Jurkat, Clone E6-1 (cell line): ENCODE data around the gene IDUA.

Experiments
- DNase-seq: peaks from one replicate; pipeline ENCODE4 v3.0.0-alpha.2; 2011; ENCODE audit warnings: low read depth, low spot score
- H3K4me3 ChIP-seq: 2 replicates; pipeline ENCODE4 v1.5.1; 2011; ENCODE audit warnings: mild to moderate bottlenecking, low read length, control low read depth, moderate library complexity

Gene IDUA

DNA sequence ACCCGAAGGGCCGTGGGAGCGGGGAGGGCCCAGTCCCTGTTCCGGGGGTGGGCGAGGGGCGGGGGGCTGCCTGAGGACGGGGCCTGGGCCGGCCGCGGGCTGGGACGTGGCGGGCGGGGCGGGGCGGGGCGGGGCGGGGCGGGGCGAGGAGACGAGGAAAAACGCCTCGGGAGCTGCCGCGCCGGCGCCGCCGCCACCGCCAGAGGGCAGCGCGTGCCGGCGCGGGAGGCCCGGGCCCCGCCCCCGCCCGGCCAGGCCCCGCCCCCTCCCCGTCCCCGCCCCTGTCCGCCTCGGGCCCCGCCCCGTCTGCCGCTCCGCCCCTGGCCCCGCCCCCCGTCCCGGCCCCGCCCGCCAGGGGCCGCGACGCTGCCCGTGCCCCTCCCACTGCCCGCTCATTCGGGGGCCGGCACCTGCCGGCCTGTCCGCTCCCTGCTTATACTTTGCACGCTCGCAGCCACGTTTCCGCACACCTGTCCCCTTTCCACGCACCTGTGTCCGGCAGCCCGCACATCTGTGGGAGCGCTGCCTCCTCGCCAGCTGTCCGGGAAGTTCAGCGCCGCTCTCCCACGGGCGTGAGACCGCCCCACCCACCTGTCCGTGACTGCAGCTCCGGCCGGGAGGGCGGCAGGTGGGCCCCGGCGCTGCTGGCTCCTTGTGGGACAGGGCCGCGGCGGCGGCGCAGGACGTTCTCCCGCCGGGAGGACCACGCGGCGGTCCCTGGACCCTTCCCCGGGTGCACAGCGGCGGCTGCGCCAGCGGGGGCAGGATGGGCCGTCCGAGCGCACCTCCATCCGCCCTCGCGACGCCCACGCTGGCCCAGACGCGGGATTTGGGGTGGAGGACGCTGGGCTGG, 22.9 kb downstream of the IDUA start:
- DNase-seq, result peak; percentile 18
- peak overlapping the region; percentile 54 for H3K4me3 ChIP-seq

- peak overlapping the region; percentile 54 for H3K4me3 ChIP-seq
- DNase-seq, result peak; percentile 71
Observed at GRCh38 chr4:1010395-1011021, 23.7 kb downstream of the IDUA start.

GRCh38 chr4:1011022-1011665, 24.3 kb downstream of the IDUA start, which contains the start of gene FGFRL1:
FGFRL1 (plus strand) TSS chr4:1011626; CDS start chr4:1012486, 860 bp downstream.
- DNase-seq, result peak; percentile 69
- H3K4me3 ChIP-seq, result peak within 1 kb of the TSS; percentile 54

DNA sequence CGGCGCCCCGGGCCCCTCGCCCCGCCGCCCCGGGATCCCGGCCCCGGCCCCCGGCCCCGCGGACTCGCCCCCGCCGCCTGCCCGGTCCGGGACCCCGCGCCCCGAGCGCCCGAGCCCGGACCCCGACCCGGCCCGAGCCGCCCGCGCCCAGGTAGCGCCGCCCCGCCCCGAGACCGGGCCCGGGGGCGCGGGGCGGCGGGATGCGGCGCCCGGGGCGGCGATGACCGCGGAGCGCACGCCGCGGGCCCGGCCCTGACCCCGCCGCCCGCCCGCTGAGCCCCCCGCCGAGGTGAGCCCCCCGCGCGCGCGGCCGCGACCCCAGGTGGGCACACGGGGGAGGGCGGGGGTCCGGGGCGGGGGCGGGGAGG, 24.8 kb downstream of the IDUA start:
- no peak for DNase-seq
- no peak overlapping the region for H3K4me3 ChIP-seq

DNA sequence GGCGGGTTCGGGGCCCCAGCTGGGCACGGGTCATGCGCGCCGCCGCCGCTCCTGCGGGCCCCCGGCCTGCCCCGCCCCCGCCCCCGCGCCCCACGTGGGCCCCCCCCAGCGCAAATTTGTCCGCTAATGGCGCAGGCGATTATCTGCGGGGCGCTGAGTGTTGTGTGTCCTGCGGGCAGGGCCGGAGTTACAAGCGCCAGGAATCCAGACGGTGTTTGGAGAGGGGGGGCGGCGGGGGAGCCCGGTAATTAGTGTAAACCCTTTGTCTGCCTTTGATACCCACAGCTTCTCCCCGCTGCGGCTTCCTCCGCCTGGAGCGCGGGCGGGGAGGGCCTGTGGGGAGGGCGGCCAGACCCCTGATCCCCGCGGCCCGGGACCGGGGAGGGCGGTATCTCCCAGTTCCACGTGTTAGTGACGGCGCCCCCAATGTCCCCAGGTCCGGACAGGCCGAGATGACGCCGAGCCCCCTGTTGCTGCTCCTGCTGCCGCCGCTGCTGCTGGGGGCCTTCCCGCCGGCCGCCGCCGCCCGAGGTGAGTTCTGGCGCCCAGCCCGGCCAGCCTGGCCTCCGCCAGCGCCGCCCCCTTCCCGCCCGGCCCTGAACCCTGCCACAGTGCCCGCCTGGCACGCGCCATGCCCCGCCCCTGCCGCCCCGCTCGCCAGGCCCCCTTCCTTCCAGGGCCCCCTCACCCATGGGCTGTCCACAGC, 25.3 kb downstream of the IDUA start:
- no peak for DNase-seq
- peak overlapping the region; percentile 48 for H3K4me3 ChIP-seq

DNA sequence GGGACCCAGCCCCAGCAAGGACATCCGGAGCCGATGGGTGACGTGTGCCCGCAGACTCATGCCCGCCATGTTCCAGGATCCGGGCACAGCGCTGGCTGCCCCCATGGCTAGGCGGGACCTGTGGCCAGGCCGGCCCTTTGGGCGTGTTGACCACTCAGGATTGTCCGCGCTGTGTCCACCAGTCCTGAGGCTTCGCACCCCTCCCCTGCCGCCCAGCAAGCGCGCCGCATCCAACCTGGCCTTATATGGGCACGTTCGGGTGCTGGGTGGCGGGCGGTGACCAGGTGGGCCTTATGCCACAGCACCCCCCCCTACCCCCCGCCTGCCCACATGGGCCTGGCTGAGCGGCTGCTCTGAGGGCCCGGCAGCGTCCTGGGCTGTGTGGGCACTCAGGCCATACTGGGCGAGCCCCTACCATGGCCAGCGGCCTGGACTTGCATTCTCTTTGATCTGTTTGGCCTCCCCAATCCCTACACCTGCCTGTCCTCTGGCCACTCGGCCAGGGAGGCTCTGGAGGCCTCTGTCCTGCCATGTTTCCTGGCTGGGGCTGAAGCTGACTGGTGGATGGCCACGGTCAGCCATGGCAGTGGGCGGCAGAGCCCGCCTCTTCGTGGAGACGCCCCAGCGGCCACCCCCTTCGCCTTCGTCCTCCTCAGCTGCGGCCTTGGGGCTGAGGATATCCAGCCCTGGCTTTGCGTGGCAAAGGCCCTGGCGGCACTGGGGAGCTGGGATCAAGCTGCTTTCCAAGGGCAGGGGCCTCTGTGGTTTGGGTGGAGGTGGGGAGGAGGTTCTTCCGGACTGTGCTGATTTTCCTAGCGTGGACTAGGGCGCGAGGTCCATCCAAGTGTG, 26.6 kb downstream of the IDUA start:
- H3K4me3 ChIP-seq, result no peak overlapping the region
- DNase-seq, result no peak

GRCh38 chr4:1014291-1015167, 27.7 kb downstream of the IDUA start:
- no peak for DNase-seq
- no peak overlapping the region for H3K4me3 ChIP-seq

DNA sequence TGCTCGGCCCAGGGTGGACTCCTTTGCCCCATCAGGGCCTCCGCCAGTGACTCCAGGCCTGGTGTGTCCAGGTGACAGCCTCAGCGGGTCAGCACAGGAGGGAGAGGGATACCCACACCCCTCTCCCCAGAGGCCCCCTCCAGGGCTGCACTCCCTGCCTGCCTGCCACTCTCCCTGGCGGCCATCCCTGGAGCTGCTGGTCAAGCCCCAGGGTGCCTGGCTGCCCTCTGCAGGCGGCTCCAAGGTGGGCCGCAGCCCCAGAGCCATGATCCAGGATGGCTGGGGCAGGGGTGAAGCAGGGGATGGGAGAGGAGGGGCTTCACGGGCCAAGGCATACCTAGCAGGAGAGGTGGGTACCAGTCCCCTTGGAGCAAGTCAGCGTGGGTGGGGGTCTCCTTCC, 28.3 kb downstream of the IDUA start:
- H3K4me3 ChIP-seq, result no peak overlapping the region

GRCh38 chr4:1015746-1016145, 28.9 kb downstream of the IDUA start:
- no peak overlapping the region for H3K4me3 ChIP-seq
- no peak for DNase-seq

More for the DNA sequence above, 28.3 kb downstream of the IDUA start:
- no peak for DNase-seq

DNA sequence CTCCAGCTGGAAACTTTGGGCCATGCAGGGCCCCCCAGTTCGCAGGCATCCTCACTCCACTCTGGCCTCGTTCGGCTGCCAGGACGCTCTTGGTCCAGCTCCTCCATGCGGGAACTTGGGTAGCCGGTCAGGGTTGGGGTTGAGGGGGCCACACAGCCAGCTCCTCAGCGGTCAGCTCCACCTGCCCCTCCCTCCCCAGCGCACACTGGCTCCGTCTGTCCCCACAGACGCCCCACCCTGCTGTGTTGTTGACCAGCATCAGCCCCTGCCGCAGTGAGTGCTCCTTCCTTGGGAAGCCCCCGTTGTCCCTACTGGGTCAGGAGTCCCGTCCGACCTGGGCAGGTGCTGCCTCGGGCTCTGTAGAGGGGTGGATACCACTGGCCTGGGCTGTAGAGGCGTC, 30.4 kb downstream of the IDUA start:
- no peak for DNase-seq
- no peak overlapping the region for H3K4me3 ChIP-seq

- no peak for DNase-seq
- no peak overlapping the region for H3K4me3 ChIP-seq
Observed at GRCh38 chr4:1017706-1018105, 30.9 kb downstream of the IDUA start.

DNA sequence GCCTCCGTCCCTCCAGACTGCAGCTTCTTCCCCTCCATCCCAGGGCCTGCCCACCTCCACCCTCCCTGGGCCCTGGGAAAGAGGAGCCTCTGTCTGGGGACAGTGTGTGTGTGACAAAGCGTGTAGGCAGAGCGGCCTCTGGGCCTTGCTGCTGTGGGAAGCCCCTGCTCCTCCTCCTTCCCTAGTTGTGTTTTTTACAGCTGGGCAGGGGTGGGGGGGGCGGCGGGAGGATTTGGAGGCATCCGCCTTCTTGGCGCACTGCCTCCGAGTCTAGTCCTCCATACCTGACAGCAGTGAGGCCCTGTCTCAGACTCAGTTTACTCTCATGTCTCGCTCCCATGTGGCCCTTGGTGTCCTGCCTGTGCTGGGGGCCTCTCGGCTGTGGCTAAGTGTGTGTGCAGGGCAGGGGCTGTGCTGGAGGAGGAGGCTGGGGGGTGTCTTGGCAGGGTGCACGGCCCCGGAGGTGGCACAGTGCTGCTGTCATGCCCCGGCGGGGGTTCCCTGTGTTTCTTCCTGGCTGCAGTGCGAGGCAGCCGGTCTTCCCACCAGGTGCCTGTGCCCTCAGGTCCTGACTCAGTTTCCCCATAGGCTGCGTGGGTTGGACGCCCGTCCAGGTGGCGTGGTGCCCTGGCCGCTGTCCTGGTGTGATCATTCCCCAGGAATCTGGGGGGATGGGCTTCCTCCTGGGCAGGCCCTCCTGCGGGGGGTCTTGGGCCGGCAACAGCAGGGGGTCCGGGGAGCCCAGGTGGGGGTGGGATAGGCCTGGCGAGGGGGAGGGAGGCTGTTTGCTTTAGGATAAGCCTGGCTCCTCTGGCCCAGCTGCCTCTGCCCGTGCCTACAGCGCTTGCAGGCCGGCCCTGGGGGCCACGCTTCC, 31.5 kb downstream of the IDUA start:
- DNase-seq, result no peak

GRCh38 chr4:1019320-1019719, 32.5 kb downstream of the IDUA start:
- no peak overlapping the region for H3K4me3 ChIP-seq
- no peak for DNase-seq

More for the DNA sequence above, 31.5 kb downstream of the IDUA start:
- no peak overlapping the region for H3K4me3 ChIP-seq

DNA sequence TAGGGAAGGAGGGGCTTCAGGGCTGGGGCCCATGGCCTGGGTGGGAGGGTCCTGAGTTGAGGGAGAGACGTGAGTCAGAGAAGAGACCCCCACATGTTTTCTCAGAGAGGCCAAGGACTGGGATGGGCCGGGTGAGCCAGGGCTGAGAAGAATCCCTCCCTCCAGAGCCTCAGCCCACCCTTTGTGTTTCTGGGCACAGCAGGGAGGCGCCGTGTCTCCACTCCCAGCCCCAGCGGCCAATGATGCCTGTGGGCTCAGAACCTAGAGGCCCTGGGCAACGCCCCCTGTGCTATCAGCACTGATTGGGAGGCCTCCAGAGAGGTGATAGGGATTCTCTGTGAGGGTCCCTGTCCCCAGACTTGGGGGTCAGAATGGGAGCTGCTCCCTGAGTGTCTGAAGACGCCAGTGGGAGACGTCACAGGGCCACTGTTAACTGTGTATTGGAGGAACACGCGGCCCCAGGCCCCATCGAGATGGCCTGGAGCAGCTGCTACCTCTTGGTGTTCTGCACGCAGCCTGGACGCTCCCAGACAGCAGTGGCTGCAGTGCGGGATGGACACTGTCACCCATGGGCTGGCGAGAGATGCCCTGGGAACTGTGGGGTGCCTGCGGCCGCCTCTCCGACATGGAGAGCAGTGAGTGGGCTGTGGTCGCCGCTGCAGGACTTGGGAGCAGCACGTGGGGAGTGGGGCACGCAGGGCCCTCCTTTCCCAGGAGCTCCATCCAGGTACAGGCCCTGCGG, 33.1 kb downstream of the IDUA start:
- no peak overlapping the region for H3K4me3 ChIP-seq
- no peak for DNase-seq

DNA sequence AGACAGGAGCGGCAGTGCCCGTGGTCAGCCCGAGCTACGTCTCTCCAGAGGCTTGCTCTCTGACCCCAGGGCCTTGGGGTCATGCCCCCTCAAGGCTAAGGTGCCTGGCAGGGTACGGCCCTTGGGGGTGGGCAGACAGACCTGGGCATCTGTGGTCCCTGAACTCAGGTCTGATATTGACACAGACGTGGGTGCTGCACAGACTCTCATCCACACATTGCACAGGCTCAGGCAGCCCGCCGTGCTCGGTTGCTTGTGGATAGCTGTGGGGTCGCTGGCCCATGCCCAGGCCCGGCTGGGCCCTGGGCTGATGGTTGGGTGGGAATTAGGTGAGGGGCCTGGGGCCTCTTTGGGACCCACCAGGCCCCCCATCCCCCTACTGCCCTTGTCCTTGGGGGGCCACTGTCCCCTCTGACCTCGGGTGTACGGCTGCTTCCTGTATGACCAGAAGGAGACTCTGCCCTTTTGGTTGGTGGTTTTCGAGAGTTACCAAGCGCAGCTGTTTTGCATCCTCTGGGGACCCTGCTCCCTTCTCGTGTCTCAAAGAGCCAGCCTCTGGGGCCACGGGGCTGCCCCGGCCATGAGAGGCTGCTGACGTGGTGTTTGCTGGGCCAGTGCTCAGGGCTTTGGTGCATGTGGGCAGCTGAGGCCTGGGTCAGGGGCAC, 34.7 kb downstream of the IDUA start:
- DNase-seq, result no peak

More for the DNA sequence above, 34.7 kb downstream of the IDUA start:
- H3K4me3 ChIP-seq, result no peak overlapping the region
